Renal cortex interstitium (tissue), 11 donors: ENCODE data around the gene TMPRSS7. TPM values are rescaled to one million over a fixed set of nuclear protein-coding genes. Genes with fewer than 3 reads are reported as not detected.

Source experiments
- DNase-seq, 11 donors: peaks; one replicate each; pipeline ENCODE4 v3.0.0-alpha.2; 2013; ENCODE audit warnings: low read depth in 9 of 11, low spot score in 4 of 11; ENCODE audit errors: extremely low read depth in 1 of 11
- polyA plus RNA-seq, 3 donors: library from polyadenylated mRNA; unstranded; fragments of 120-200 nt; gene quantifications; one replicate each; pipeline ENCODE4 v1.2.1, GENCODE V29; 2013; ENCODE audit not compliant: insufficient read length in 3 of 3

The TMPRSS7 gene
- polyA plus RNA-seq, 3 donors: 0.09 TPM; not detected in 2

- DNase-seq: no peak
Observed at GRCh38 chr3:112117841-112118571, 83.5 kb downstream of the TMPRSS7 start.

- no peak for DNase-seq
Observed at GRCh38 chr3:112119962-112120836, 85.7 kb downstream of the TMPRSS7 start.

- no peak for DNase-seq
Observed at GRCh38 chr3:112121577-112122547, 87.3 kb downstream of the TMPRSS7 start.

GRCh38 chr3:112122870-112123269, 88.3 kb downstream of the TMPRSS7 start:
- no peak for DNase-seq

- no peak for DNase-seq
Observed at GRCh38 chr3:112123548-112123947, 89.0 kb downstream of the TMPRSS7 start.

- DNase-seq: no peak
Observed at GRCh38 chr3:112124907-112125607, 90.5 kb downstream of the TMPRSS7 start.

GRCh38 chr3:112126511-112126911, 92.0 kb downstream of the TMPRSS7 start:
- DNase-seq: peak in 6 of 11 donors; percentile 49 to 79 (median 60)

GRCh38 chr3:112127522-112128494, 93.3 kb downstream of the TMPRSS7 start:
- no peak for DNase-seq

GRCh38 chr3:112128843-112129727, 94.5 kb downstream of the TMPRSS7 start:
- DNase-seq: peak in 3 of 11 donors; percentile 26 to 38 (median 33)

GRCh38 chr3:112129925-112130637, 95.5 kb downstream of the TMPRSS7 start:
- DNase-seq: no peak

- DNase-seq: no peak
Observed at GRCh38 chr3:112130638-112130993, 96.1 kb downstream of the TMPRSS7 start.

Other genes with a start within 250 kb of the TMPRSS7 start
- 100 to 1,000 TPM in 1 of 3 donors, 10 to 100 TPM in 2; 77.8 to 117 (median 94.6) TPM for gene PHLDB2, start 175.5 kb upstream of the TMPRSS7 start, polyA plus RNA-seq
- gene ABHD10, start 55.7 kb upstream of the TMPRSS7 start, polyA plus RNA-seq: 10 to 100 TPM; 51.8 to 52.9 (median 52.3) TPM
- gene TAGLN3, start 35.8 kb upstream of the TMPRSS7 start, polyA plus RNA-seq: 1 to 10 TPM; 1.5 to 3.0 (median 1.9) TPM
- gene C3orf52, start 51.7 kb downstream of the TMPRSS7 start, polyA plus RNA-seq: 1 to 10 TPM; 5.9 to 7.9 (median 6.0) TPM
- gene GCSAM, start 98.5 kb downstream of the TMPRSS7 start, polyA plus RNA-seq: 1 to 10 TPM; 1.3 to 3.1 (median 2.3) TPM